Measurements from ENCODE around the gene CHRNE. TPM values are rescaled to one million over a fixed set of nuclear protein-coding genes. Genes with fewer than 3 reads are reported as not detected.

CHRNE gene
- total and polyA plus RNA-seq, 2 of the 13 experiments (the other 11 are each of a cell fraction or from before 2014, with no cell fraction given): 0.53 to 0.59 TPM

- ChIA-PET CTCF (ENCODE audit: low intra/inter-chr PET ratio, low total read pairs) (no interaction called here), POLR2A (no interaction called here)
- Histone ChIP-seq H3K27ac (ENCODE audit: extremely low read length, insufficient read depth, low read length) (no peak overlapping the region), H3K9ac (ENCODE audit: insufficient read depth, low read depth, low read length) (no peak overlapping the region), H3K9me3 (ENCODE audit: low read length) (no peaks in the 10 kb centered on the region), H4K20me1 (ENCODE audit: insufficient read depth, low read length) (peaks cover 33% of the 10 kb centered on the region), H3K79me2 (ENCODE audit: insufficient read depth, low read length) (peaks cover 72% of the 10 kb centered on the region), H3K36me3 (replicated peaks in 1 of 2; ENCODE audit: control insufficient read depth in 1 of 2, insufficient read depth in 2 of 2, low read length in 2 of 2) (peaks cover 18 to 37% of the 10 kb centered on the region in 2 experiments), H3K4me1 (ENCODE audit: insufficient read depth, low read length) (peaks cover 48% of the 10 kb centered on the region), H3K27me3 (ENCODE audit: control insufficient read depth in 1 of 2, insufficient read depth in 2 of 2, low read length in 2 of 2) (no peaks in the 10 kb centered on the region; a peak in 1 of 5 replicates), H3K4me2 (ENCODE audit: low read depth, low read length) (no peak overlapping the region), H3K4me3 (replicated peaks in 1 of 3; ENCODE audit: insufficient read depth in 1 of 3, low read depth in 2 of 3, low read length in 3 of 3) (no peak overlapping the region), H2AFZ (ENCODE audit: low read length) (no peak overlapping the region)
- WGBS (ENCODE audit: low lambda C conversion rate): 92% methylated on average over 13 of the region's 13 CpGs
- ATAC-seq (no peak), DNase-seq (ENCODE audit: low spot score) (no peak), FAIRE-seq (no peak)
- TF ChIP-seq ZNF800 (CRISPR knock-in tag; IDR thresholded peaks at IDR 0.05) (no peak), FOXO4 (CRISPR knock-in tag; conservative IDR thresholded peaks at IDR 0.05) (0 out of 2 replicates have a peak, but pooled peaks have one; percentile 17), RBFOX2 (IDR thresholded peaks at IDR 0.05; ENCODE audit: low read depth, low read length) (0 out of 2 replicates have a peak, but pooled peaks have one; percentile 50), POLR2G (IDR thresholded peaks at IDR 0.05; ENCODE audit: low read depth, low read length) (peak; percentile 45; the same call in 1 of the 2 replicates), SKI (IDR thresholded peaks at IDR 0.05; ENCODE audit: partially characterized antibody) (no peak)
- intact Hi-C loops (cut with micrococcal nuclease; ENCODE audit: unreplicated experiment) (no loop called here), in situ Hi-C loops (cut with HindIII; ENCODE audit: extremely low pct_ligation_motif_present, low pct_unique_long_range_greater_than_20kb) (no loop called here)
- BruUV-seq (replicated peaks): no TSS peak
These were observed 40.0 kb upstream of the CHRNE start for GRCh38 chr17:4942760-4943508.
